Neural progenitor cell (in vitro differentiated cells): Measurements from ENCODE around the gene PPP1R9A.

Source experiments
- CTCF ChIP-seq: fragments of 200-600 bp; sonication (generic); IDR thresholded peaks from 2 replicates; pipeline ENCODE4 v1.5.1; 2017; ENCODE audit warnings: antibody characterized with exemption, mild to moderate bottlenecking
- EZH2 ChIP-seq: fragments of 200-600 bp; sonication (generic); IDR thresholded peaks from 2 replicates; pipeline ENCODE4 v1.6.1; 2017; ENCODE audit warnings: antibody characterized with exemption, mild to moderate bottlenecking, moderate library complexity
- EZH2phosphoT487 ChIP-seq: fragments of 200-600 bp; sonication (generic); IDR thresholded peaks from 2 replicates; pipeline ENCODE4 v1.6.1; 2017; ENCODE audit warnings: antibody characterized with exemption

GRCh38 chr7:94909179-94909466, 1.7 kb downstream of the PPP1R9A start:
- TF ChIP-seq CTCF (no peak), EZH2phosphoT487 (no peak), EZH2 (no peak)
